Muscle layer of duodenum (tissue), 2 donors: ENCODE data around the gene TRIO.

Experiments used
- H3K27ac ChIP-seq: one replicate; pipeline ENCODE4 v1.7.0; 2013; ENCODE audit warnings: mild to moderate bottlenecking, low read length
- H3K27me3 ChIP-seq: one replicate; pipeline ENCODE4 v1.7.0; 2013; ENCODE audit warnings: low read depth, mild to moderate bottlenecking, control low read depth, low read length
- H3K36me3 ChIP-seq, 2 donors: one replicate each; pipeline ENCODE4 v1.7.0; 2013; ENCODE audit warnings: low read length in 2 of 2, control low read depth in 1 of 2, mild to moderate bottlenecking in 1 of 2; ENCODE audit not compliant: insufficient read depth in 2 of 2, control insufficient read depth in 1 of 2
- H3K4me1 ChIP-seq, 2 donors: one replicate each; pipeline ENCODE4 v1.7.0; 2013; ENCODE audit warnings: low read length in 2 of 2, mild to moderate bottlenecking in 2 of 2, control low read depth in 1 of 2, moderate library complexity in 1 of 2; ENCODE audit not compliant: insufficient read depth in 2 of 2, control insufficient read depth in 1 of 2
- H3K4me3 ChIP-seq, 2 donors: one replicate each; pipeline ENCODE4 v1.7.0; 2013; ENCODE audit warnings: low read length in 2 of 2, low read depth in 1 of 2, mild to moderate bottlenecking in 1 of 2
- H3K9me3 ChIP-seq, 2 donors: one replicate each; pipeline ENCODE4 v1.7.0; 2013; ENCODE audit warnings: low read length in 2 of 2, control low read depth in 1 of 2, mild to moderate bottlenecking in 1 of 2; ENCODE audit not compliant: control insufficient read depth in 1 of 2
- donor health status: healthy.

The TRIO gene

DNA sequence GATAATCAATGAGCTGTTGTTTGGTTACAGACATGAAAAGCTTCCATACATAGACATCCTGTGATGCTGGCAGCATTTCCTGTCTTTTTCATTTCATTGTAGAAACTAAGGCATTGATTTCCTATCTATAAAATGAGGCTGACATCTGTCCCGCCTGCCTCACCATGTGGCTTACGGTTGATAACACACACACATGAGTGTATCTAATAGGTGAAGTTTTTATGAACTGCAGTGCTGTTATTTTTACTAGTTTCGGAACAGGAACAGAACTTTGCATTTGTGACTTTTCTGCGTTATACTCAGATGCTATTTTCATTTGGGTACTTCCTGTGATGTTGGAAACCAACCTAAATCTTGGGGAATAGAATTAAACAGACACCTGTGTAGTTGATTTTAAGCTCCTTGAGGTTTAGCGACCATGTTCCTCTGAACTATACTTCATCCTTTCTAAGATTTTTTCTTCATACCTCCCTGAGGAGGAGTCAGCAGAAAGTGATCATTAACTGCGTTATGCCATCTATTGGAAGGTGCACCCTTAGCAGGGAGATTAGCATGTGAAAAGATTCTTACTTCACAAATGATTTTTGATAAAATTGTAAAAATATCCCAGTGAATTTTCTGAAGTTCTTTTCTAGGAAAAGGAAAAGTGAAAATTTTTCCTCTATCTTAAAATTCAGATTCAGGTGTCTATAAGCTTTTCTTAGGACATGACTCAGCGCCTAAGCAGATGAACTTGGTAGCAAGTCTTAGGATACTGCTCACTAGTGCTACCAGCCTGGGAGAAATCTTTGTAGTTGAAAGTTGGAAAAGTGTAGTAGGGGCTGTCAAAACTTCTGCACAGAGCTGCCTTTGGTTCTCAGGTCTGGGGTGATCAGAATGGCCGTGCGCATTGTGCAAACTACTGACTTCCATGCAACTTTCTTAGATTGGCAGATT, 134.5 kb downstream of the TRIO start:
- no peak overlapping the region for H3K4me3 ChIP-seq
- peaks cover 6 to 10% of the 10 kb centered on the region in 2 donors for H3K36me3 ChIP-seq
- H3K9me3 ChIP-seq: no peaks in the 10 kb centered on the region
- H3K27ac ChIP-seq: no peak overlapping the region
- H3K27me3 ChIP-seq: no peaks in the 10 kb centered on the region
- no peaks in the 10 kb centered on the region for H3K4me1 ChIP-seq

DNA sequence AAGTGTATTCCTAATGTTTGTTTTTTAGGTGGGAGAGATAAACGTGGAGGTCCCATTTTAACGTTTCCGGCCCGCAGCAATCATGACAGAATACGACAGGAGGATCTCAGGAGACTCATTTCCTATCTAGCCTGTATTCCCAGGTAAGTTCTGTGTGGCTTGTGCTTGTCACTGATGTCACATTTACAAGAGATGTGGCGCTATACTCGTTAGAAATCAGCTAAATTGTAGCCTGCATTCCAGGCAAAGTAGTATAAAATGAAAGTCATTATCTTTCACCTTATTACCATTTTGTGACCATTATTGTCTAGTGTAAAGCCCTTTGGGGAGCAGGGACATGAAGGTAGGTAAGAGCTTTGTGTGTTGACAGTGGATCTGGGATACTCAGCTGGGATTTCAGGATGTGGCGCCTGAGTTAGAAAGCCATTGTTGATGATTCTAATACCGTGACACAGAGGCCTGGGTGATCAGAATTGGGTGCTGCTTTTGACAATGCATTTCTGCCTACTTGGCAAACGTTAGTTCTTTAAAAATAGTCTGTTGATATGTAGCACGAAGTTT, 137.2 kb downstream of the TRIO start:
- peaks cover 0 to 14% of the 10 kb centered on the region in 2 donors for H3K4me1 ChIP-seq
- no peak overlapping the region for H3K27ac ChIP-seq
- no peaks in the 10 kb centered on the region for H3K27me3 ChIP-seq
- H3K9me3 ChIP-seq: no peaks in the 10 kb centered on the region
- H3K36me3 ChIP-seq: peaks cover 6 to 10% of the 10 kb centered on the region in 2 donors
- H3K4me3 ChIP-seq: no peak overlapping the region

DNA sequence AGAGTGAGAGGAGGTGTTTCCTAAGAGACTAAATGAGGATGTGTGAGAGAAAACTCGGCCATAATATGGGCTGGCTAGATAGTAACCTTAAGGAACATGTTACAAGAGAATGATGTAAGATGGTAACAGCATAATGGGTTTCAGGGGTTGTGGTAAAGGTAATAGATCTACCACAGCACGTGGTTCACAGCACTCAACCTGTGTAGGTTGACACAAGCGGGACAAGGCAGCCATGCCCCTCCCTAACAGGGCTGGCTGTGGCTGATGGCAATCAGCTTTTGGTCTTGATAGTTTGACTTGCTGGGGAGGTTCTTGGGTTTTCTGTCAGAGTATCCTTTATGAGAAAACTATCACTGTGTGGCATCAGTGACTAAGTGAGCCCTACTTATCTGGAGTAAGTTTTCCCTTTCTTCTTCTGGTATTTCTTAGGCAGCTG, 138.6 kb downstream of the TRIO start:
- H3K36me3 ChIP-seq: peaks cover 6 to 10% of the 10 kb centered on the region in 2 donors
- H3K9me3 ChIP-seq: no peaks in the 10 kb centered on the region
- H3K4me1 ChIP-seq: peaks cover 0 to 17% of the 10 kb centered on the region in 2 donors

DNA sequence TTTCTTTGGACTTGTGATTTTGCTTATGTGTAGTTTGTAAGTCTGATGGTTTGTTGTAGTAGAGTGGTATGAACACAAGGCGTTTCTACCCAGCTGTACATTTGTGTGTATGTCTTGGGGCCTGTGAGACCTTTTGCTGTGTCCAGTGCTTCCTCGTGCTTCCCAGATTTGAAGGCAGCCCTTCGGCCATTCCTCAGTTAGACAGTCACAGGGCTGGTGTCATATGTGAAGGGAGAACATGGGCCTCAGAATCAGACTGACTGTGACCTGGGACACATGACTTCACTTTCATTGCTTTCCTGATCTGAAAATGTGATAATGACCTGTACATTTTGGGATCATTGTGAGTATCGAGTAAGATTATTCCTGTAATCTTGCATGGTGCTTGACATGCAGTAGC, 140.0 kb downstream of the TRIO start:
- no peak overlapping the region for H3K4me3 ChIP-seq
- peaks cover 0 to 23% of the 10 kb centered on the region in 2 donors for H3K4me1 ChIP-seq
- H3K27me3 ChIP-seq: no peaks in the 10 kb centered on the region
- H3K27ac ChIP-seq: no peak overlapping the region
- no peaks in the 10 kb centered on the region for H3K9me3 ChIP-seq
- H3K36me3 ChIP-seq: peaks cover 6 to 10% of the 10 kb centered on the region in 2 donors

More for the DNA sequence above, 138.6 kb downstream of the TRIO start:
- Histone ChIP-seq H3K27ac (no peak overlapping the region), H3K27me3 (no peaks in the 10 kb centered on the region), H3K4me3 (no peak overlapping the region)

DNA sequence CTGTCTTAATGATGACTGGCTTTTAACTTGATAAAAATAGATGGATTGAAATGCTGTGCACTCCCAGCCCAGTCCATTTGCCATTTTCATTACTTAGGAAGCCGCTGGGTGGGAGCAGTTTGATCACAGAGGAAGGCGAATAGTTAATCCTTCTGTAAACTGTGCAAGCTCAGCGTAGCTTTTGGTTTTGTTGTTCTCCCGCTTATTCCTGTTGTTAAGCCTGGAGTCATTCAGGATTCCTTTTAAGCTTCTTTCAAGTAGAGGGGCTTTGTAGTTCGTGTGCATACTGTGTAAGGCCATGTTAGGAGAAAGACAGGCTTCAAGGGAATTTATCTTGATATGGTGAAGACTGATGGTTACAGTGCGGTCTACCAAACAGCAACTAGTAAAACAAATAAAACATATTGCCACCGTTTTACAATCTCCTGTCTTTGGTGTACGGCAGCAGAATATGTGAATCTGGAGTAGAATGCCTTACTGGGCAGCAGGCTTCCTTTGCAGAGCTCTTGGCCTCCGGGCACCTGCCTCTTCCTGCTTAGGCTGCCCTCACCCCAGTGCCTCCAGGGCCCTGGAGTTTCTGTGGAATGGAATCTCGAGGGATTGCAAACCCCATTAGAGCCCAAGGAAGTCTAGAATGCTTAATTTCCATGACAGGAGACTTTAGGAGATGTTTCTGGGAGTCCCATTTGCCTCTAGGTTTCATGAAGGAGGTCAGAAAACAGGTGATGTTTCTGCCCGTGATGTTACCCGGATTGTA, 141.4 kb downstream of the TRIO start:
- no peak overlapping the region for H3K27ac ChIP-seq
- H3K4me1 ChIP-seq: peaks cover 0 to 23% of the 10 kb centered on the region in 2 donors
- H3K27me3 ChIP-seq: no peaks in the 10 kb centered on the region
- no peaks in the 10 kb centered on the region for H3K9me3 ChIP-seq
- no peak overlapping the region for H3K4me3 ChIP-seq
- H3K36me3 ChIP-seq: peaks cover 6 to 10% of the 10 kb centered on the region in 2 donors

DNA sequence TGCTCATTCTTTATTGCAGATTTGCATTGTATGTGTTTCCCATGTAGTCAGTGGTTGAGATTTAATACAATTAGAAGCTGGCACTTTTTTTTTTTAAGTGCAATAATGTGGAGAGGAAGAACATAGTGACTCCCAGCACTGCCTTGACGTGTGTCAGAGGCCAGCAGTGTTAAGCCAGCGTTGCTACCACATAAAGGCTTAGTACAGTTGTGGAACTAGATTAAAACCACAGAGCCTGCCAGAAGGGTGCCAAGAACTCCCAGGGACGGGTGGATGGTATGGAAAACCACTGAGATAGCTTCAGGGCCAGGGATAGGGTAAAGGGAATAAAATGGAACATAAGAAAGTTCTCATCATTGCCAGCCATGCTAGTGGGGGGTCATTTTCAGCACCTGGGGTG, 142.9 kb downstream of the TRIO start:
- Histone ChIP-seq H3K9me3 (no peaks in the 10 kb centered on the region), H3K36me3 (peaks cover 8 to 10% of the 10 kb centered on the region in 2 donors), H3K27me3 (no peaks in the 10 kb centered on the region), H3K4me1 (peaks cover 0 to 23% of the 10 kb centered on the region in 2 donors), H3K4me3 (no peak overlapping the region), H3K27ac (no peak overlapping the region)

DNA sequence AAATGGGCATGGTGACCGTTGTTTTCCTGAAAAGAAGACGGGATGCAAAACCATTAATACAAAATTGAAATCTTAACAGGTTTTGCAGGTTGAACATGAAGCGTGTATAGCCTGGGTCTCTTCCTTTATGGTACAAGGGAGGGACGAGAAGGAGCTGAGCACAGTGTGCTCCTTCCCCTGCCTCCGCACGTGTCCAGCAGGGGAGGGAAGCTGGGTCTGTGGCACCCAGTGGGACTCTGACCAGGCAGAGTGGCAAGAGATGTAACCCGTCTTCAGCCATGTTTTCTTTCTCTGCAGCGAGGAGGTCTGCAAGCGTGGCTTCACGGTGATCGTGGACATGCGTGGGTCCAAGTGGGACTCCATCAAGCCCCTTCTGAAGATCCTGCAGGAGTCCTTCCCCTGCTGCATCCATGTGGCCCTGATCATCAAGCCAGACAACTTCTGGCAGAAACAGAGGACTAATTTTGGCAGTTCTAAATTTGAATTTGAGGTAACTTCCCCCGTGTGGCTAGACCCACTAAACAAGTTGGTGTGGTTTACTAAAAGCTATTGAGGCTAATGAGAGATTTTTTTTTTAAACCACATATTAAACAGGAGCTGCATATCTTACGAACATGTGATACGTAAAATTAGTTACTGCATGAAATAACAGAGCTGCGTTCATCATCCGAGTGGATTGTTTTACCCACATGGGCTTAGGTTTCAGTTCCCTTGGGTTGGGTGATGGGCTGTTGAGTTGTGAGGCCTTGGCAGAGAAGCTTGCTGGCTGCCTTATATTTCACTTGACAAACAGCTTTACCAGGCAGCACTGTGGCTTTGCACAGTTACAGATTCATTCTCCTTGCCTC, 143.7 kb downstream of the TRIO start:
- H3K36me3 ChIP-seq: peaks cover 9 to 13% of the 10 kb centered on the region in 2 donors
- no peaks in the 10 kb centered on the region for H3K9me3 ChIP-seq
- no peaks in the 10 kb centered on the region for H3K27me3 ChIP-seq
- H3K4me3 ChIP-seq: no peak overlapping the region
- H3K27ac ChIP-seq: no peak overlapping the region
- H3K4me1 ChIP-seq: peaks cover 0 to 23% of the 10 kb centered on the region in 2 donors

DNA sequence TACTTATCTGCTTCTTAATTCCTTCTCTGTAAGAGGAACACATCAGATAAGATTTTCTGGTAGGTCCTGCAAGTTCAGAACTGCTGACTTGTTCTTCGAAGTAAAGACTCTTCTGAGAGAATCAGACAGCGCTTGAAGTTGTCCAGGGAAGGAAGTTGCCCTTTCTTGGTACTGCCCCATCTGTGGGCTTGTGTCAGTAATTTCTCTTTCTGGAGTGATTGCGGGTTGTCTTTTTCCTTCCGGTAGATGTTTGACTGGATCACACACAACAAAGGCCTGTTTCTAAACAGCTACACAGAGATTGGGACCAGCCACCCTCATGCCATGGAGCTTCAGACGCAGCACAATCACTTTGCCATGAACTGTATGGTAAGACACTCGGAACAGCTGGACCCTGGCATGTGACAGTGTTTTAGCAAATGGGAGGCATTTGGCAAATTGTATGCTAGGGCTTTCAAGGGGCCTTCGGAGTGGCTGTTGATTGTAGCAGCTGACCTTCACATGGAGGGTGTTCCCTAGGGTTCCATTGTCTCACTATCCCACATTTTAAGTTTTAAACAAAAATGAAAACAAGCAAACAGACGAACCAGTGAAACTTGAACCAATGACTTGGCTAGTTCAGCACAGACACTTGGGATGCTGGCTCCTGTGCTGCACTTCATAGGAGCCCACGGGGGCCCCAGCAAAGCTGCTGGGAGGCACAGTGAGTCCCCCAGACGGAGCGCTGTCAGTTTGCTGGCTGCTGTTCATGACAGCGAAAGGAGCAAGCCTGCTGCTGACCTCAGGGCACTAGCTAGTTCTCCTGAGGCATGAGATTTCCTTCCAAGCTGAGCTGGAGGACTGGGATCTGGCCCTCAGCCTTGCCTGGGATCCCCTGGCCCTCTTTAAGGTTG, 149.9 kb downstream of the TRIO start:
- H3K36me3 ChIP-seq: peaks cover 28 to 35% of the 10 kb centered on the region in 2 donors
- H3K27ac ChIP-seq: no peak overlapping the region
- no peaks in the 10 kb centered on the region for H3K9me3 ChIP-seq
- H3K27me3 ChIP-seq: no peaks in the 10 kb centered on the region
- no peak overlapping the region for H3K4me3 ChIP-seq
- peaks cover 0 to 15% of the 10 kb centered on the region in 2 donors for H3K4me1 ChIP-seq

DNA sequence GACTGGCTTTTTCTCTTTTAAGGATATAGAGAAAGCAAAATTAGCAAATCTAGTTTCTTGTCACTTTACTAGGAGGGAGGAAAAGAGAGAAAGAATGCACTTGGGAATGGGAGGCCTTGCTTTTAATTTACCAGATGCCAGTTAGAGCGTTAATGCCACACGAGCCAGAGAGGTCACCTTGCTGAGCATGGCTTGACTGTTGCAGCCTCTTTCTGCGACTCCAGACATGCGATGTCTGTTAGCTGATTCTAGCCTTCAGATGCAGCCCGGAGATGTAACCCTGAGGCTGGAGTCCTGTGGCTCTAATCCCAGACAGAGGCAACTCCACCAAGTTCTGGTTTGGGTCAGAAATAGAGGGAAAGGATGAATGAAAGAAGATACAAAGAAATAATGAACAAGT, 152.5 kb downstream of the TRIO start:
- peaks cover 33 to 36% of the 10 kb centered on the region in 2 donors for H3K36me3 ChIP-seq
- H3K27me3 ChIP-seq: no peaks in the 10 kb centered on the region
- no peak overlapping the region for H3K27ac ChIP-seq
- H3K4me3 ChIP-seq: no peak overlapping the region
- no peaks in the 10 kb centered on the region for H3K9me3 ChIP-seq
- H3K4me1 ChIP-seq: peaks cover 0 to 25% of the 10 kb centered on the region in 2 donors
